ENCODE data around the gene NKX2-4. TPM values are rescaled to one million over a fixed set of nuclear protein-coding genes. Genes with fewer than 3 reads are reported as not detected.
"Not testable (repeated sequence)": the region's sequence is repeated elsewhere in the genome, so short reads cannot be mapped to it uniquely, and the experiment has no call there.

NKX2-4 gene
- total and polyA plus RNA-seq, 10 of the 15 experiments (the other 5 are each of a cell fraction or from before 2014, with no cell fraction given): not detected

DNA sequence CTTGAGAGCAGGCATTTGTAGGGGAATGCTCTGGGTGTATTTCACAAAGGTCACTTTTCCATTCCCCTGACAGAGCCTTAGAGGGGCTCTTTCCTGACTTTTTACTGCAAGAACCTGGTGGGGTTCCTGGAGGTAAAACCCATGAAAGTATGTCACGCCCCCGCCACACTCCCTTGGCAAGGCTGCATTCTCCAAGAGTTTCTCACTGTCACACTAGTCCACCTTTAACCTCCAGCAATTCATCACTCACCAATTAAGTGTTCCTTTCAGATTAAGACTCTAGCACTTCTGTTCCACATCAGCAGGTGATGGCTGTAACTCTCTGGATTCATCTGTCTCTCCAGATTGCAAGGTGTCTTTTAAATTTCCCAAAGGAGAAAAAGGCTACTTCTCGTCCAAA, 32.7 kb upstream of the NKX2-4 start (continued):
- TF ChIP-seq, protein P1, sequence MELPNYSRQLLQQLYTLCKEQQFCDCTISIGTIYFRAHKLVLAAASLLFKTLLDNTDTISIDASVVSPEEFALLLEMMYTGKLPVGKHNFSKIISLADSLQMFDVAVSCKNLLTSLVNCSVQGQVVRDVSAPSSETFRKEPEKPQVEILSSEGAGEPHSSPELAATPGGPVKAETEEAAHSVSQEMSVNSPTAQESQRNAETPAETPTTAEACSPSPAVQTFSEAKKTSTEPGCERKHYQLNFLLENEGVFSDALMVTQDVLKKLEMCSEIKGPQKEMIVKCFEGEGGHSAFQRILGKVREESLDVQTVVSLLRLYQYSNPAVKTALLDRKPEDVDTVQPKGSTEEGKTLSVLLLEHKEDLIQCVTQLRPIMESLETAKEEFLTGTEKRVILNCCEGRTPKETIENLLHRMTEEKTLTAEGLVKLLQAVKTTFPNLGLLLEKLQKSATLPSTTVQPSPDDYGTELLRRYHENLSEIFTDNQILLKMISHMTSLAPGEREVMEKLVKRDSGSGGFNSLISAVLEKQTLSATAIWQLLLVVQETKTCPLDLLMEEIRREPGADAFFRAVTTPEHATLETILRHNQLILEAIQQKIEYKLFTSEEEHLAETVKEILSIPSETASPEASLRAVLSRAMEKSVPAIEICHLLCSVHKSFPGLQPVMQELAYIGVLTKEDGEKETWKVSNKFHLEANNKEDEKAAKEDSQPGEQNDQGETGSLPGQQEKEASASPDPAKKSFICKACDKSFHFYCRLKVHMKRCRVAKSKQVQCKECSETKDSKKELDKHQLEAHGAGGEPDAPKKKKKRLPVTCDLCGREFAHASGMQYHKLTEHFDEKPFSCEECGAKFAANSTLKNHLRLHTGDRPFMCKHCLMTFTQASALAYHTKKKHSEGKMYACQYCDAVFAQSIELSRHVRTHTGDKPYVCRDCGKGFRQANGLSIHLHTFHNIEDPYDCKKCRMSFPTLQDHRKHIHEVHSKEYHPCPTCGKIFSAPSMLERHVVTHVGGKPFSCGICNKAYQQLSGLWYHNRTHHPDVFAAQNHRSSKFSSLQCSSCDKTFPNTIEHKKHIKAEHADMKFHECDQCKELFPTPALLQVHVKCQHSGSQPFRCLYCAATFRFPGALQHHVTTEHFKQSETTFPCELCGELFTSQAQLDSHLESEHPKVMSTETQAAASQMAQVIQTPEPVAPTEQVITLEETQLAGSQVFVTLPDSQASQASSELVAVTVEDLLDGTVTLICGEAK (IDR thresholded peaks at IDR 0.05; ENCODE audit: borderline replicate concordance): no peak
- TF ChIP-seq SMC3 (IDR thresholded peaks at IDR 0.05; ENCODE audit: borderline replicate concordance, low read length): no peak

DNA sequence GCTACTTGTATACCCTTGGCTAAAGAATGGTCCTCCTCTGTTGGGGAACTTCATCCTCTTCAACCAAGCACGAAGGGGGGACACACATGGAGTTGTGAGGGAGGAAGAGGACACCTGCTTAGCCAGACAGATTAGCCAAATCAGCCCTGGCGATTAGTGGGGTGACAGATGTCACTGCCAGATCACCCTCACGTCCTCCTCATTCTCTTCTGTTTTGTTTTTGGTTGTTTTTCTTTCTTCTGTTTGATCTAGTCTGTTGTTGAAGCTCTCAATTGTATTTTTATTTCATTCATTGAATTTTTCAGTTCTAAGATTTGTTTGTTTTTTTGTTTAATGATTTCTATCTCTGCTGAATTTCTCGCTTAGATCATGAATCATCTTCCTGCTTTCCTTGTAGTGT, 27.5 kb upstream of the NKX2-4 start:
- Histone ChIP-seq H3K4me1 (ENCODE audit: control insufficient read depth, insufficient read depth, low read length) (no peaks in the 10 kb centered on the region), H3K79me2 (ENCODE audit: control insufficient read depth, insufficient read depth, low read length) (no peaks in the 10 kb centered on the region), H3K36me3 (ENCODE audit: control insufficient read depth in 2 of 2, insufficient read depth in 2 of 2, low read length in 1 of 2) (no peaks in the 10 kb centered on the region), H3K27me3 (replicated peaks in 1 of 2; ENCODE audit: control insufficient read depth in 2 of 2, insufficient read depth in 2 of 2, low read length in 1 of 2) (no peaks in the 10 kb centered on the region), H2AFZ (ENCODE audit: control insufficient read depth, low read depth, low read length) (no peak overlapping the region), H3K27ac (ENCODE audit: control insufficient read depth, insufficient read depth) (no peak overlapping the region), H4K20me1 (ENCODE audit: control insufficient read depth, insufficient read depth) (no peaks in the 10 kb centered on the region), H3K4me3 (no peak overlapping the region), H3K9me3 (replicated peaks; ENCODE audit: control insufficient read depth, insufficient read depth, low read length) (no peaks in the 10 kb centered on the region; the same call in 2 of the 3 replicates), H3K4me2 (ENCODE audit: control insufficient read depth, insufficient read depth) (no peak overlapping the region), H3K9ac (ENCODE audit: control insufficient read depth, insufficient read depth, low read length) (no peak overlapping the region)
- ChIA-PET SMC1A (ENCODE audit: uncharacterized antibody, unreplicated experiment) (no interaction called here), RAD21 (ENCODE audit: unreplicated experiment) (no interaction called here), CTCF (no interaction called here), POLR2A (no interaction called here)
- intact Hi-C loops (cut with micrococcal nuclease; ENCODE audit: unreplicated experiment): no loop called here
- FAIRE-seq (no peak), DNase-seq (ENCODE audit: low read depth, low spot score) (no peak), ATAC-seq (no peak)
- TF ChIP-seq POLR2AphosphoS5 (IDR thresholded peaks at IDR 0.05; ENCODE audit: low read length) (no peak), NFIC (IDR thresholded peaks at IDR 0.05; ENCODE audit: low read depth, low read length) (no peak), RAD21 (IDR thresholded peaks at IDR 0.05; ENCODE audit: insufficient read depth, low read depth, low read length) (no peak), EGR1 (IDR thresholded peaks at IDR 0.05; ENCODE audit: borderline replicate concordance in 1 of 2, low read depth in 2 of 2, low read length in 2 of 2) (no peak)
- in situ Hi-C loops (cut with MboI): no loop called here
- BruUV-seq (replicated peaks): no TSS peak
- WGBS (ENCODE audit: insufficient coverage, insufficient replicate concordance, low lambda C conversion rate, missing lambda C conversion rate): 33% methylated on average over 4 of the region's 4 CpGs

DNA sequence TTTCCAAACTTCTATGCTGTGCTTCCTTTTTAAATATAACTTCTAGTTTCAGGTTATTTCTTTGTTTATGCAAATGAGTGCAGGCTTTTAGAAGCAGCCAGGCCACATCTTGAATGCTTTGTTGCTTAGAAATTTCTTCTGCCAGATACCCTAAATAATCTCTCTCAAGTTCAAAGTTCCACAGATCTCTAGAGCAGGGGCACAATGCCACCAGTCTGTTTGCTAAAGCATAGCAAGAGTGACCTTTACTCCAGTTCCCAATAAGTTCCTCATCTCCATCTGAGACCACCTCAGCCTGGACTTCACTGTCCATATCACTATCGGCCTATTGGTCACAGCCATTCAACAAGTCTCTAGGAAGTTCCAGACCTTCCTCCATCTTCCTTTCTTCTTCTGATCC, 26.4 kb upstream of the NKX2-4 start:
- CTCF ChIA-PET; RAD21 ChIA-PET (ENCODE audit: unreplicated experiment); H3K9me3 ChIP-seq (replicated peaks; ENCODE audit: control insufficient read depth, insufficient read depth, low read length); POLR2A ChIA-PET; H3K4me3 ChIP-seq; DNase-seq (ENCODE audit: low read depth, low spot score); H4K20me1 ChIP-seq (ENCODE audit: control insufficient read depth, insufficient read depth); in situ Hi-C loops (cut with MboI); intact Hi-C loops (cut with micrococcal nuclease; ENCODE audit: unreplicated experiment); H3K27me3 ChIP-seq (replicated peaks in 1 of 2; ENCODE audit: control insufficient read depth in 2 of 2, insufficient read depth in 2 of 2, low read length in 1 of 2); ATAC-seq; FAIRE-seq; H3K4me1 ChIP-seq (ENCODE audit: control insufficient read depth, insufficient read depth, low read length); H3K27ac ChIP-seq (ENCODE audit: control insufficient read depth, insufficient read depth); SMC1A ChIA-PET (ENCODE audit: uncharacterized antibody, unreplicated experiment); H3K79me2 ChIP-seq (ENCODE audit: control insufficient read depth, insufficient read depth, low read length); H2AFZ ChIP-seq (ENCODE audit: control insufficient read depth, low read depth, low read length); H3K4me2 ChIP-seq (ENCODE audit: control insufficient read depth, insufficient read depth); H3K36me3 ChIP-seq (ENCODE audit: control insufficient read depth in 2 of 2, insufficient read depth in 2 of 2, low read length in 1 of 2); H3K9ac ChIP-seq (ENCODE audit: control insufficient read depth, insufficient read depth, low read length); BruUV-seq (replicated peaks): not testable (repeated sequence)
- WGBS (ENCODE audit: insufficient coverage, insufficient replicate concordance, low lambda C conversion rate, missing lambda C conversion rate): 32% methylated on average over 1 of the region's 1 CpG

All from GM12878 (cell line).